H1 (cell line): Measurements from ENCODE around the gene NDUFA1. TPM values are rescaled to one million over a fixed set of nuclear protein-coding genes. Genes with fewer than 3 reads are reported as not detected.

ENCODE experiments used
- CTCF ChIA-PET: fragments of 300-600 bp; sonication (Branson Sonifier 250); formaldehyde crosslinking; loops from one replicate; lab custom pipeline; 2021; ENCODE audit not compliant: partially characterized antibody; lab: Charles Lee
- POLR2A ChIA-PET: fragments of 300-600 bp; sonication (Branson Sonifier 250); formaldehyde crosslinking; loops from one replicate; lab custom pipeline; 2021; ENCODE audit warnings: inconsistent platforms; ENCODE audit not compliant: partially characterized antibody; lab: Charles Lee
- DNase-seq, 2 experiments: peaks; one replicate each; pipeline versions ENCODE4 v3.0.0 to v3.0.0-alpha.2; 2010 to 2022; ENCODE audit warnings: low spot score in 2 of 2, low read depth in 1 of 2, mixed read lengths in 1 of 2
- FAIRE-seq: peaks from 2 replicates; lab custom pipeline; 2011; peaks lifted over from hg19 to GRCh38; lab: Jason Lieb, UNC
- H2AFZ ChIP-seq: 2 replicates; pipeline ENCODE4 v1.8.1; 2012; ENCODE audit warnings: low read length, inconsistent platforms
- H2AK5ac ChIP-seq: 2 replicates; pipeline ENCODE4 v1.6.1; 2013; ENCODE audit warnings: low read depth, low read length
- H2BK120ac ChIP-seq: replicated peaks from 2 replicates; pipeline ENCODE3; 2013; ENCODE audit warnings: low read depth, low read length, inconsistent platforms
- H2BK12ac ChIP-seq: 2 replicates; pipeline ENCODE4 v1.6.1; 2013; ENCODE audit warnings: low read depth, low read length
- H2BK15ac ChIP-seq: 2 replicates; pipeline ENCODE4 v1.6.1; 2013; ENCODE audit warnings: low read length
- H2BK20ac ChIP-seq: 2 replicates; pipeline ENCODE4 v1.6.1; 2013; ENCODE audit warnings: low read length
- H2BK5ac ChIP-seq: 2 replicates; pipeline ENCODE4 v1.6.1; 2013; ENCODE audit warnings: low read depth, low read length
- H3K14ac ChIP-seq: 2 replicates; pipeline ENCODE4 v1.6.1; 2013; ENCODE audit warnings: inconsistent platforms; ENCODE audit not compliant: insufficient read length
- H3K18ac ChIP-seq: 2 replicates; pipeline ENCODE4 v1.6.1; 2013; ENCODE audit warnings: low read length; ENCODE audit errors: extremely low read depth
- H3K23ac ChIP-seq: 2 replicates; pipeline ENCODE4 v1.6.1; 2013; ENCODE audit warnings: inconsistent platforms; ENCODE audit not compliant: insufficient read length
- H3K23me2 ChIP-seq: 2 replicates; pipeline ENCODE4 v1.6.1; 2013; ENCODE audit warnings: low read depth, low read length
- H3K27ac ChIP-seq: 2 replicates; pipeline ENCODE4 v1.6.1; 2011; ENCODE audit warnings: low read depth, low read length, inconsistent platforms
- H3K27me3 ChIP-seq, 4 experiments: replicated peaks in 1 of 4; 1 replicate in 1 of 4; 2 replicates in 3 of 4; pipeline versions ENCODE4 v1.6.1 to v1.8.1; 2011 to 2013; ENCODE audit warnings: low read length in 3 of 4, mild to moderate bottlenecking in 3 of 4, inconsistent platforms in 2 of 4, mixed read lengths in 2 of 4, moderate library complexity in 1 of 4; ENCODE audit not compliant: control insufficient read depth in 3 of 4, insufficient read depth in 3 of 4; ENCODE audit errors: extremely low read depth in 1 of 4
- H3K36me3 ChIP-seq, 4 experiments: 2 replicates each; pipeline versions ENCODE4 v1.6.1 to v1.8.1; 2011 to 2013; ENCODE audit warnings: mild to moderate bottlenecking in 4 of 4, low read length in 3 of 4, moderate library complexity in 2 of 4, control low read depth in 1 of 4, inconsistent platforms in 1 of 4; ENCODE audit not compliant: insufficient read depth in 4 of 4, control insufficient read depth in 2 of 4
- H3K4ac ChIP-seq: replicated peaks from 2 replicates; pipeline ENCODE3; 2013; ENCODE audit warnings: low read length, low read depth, mixed read lengths, inconsistent platforms; ENCODE audit not compliant: insufficient read length
- H3K4me1 ChIP-seq, 4 experiments: replicated peaks in 1 of 4; 1 replicate in 1 of 4; 2 replicates in 3 of 4; pipeline versions ENCODE4 v1.6.1 to v1.8.1; 2011 to 2013; ENCODE audit warnings: low read length in 3 of 4, inconsistent platforms in 2 of 4, mixed read lengths in 1 of 4; ENCODE audit not compliant: insufficient read depth in 4 of 4, control insufficient read depth in 3 of 4
- H3K4me2 ChIP-seq, 2 experiments: 2 replicates each; pipeline versions ENCODE4 v1.6.1 to v1.8.1; 2011 to 2013; ENCODE audit warnings: low read depth in 2 of 2, low read length in 2 of 2, control low read depth in 1 of 2, inconsistent platforms in 1 of 2, mild to moderate bottlenecking in 1 of 2; ENCODE audit not compliant: insufficient read depth in 1 of 2
- H3K4me3 ChIP-seq, 4 experiments: fragments of 200-600, 300-600 bp in 1 of 4; sonication (generic), shearing (Covaris generic), sonication (Bioruptor Twin) in 1 of 4; 2 replicates each; pipeline versions ENCODE4 v1.5.1 to v1.8.1; 2011 to 2016; ENCODE audit warnings: low read length in 4 of 4, low read depth in 3 of 4, control low read depth in 2 of 4, inconsistent platforms in 2 of 4, mild to moderate bottlenecking in 2 of 4, mixed read lengths in 1 of 4, moderate library complexity in 1 of 4; ENCODE audit not compliant: insufficient read depth in 2 of 4; ENCODE audit errors: extremely low read depth in 1 of 4
- H3K56ac ChIP-seq: replicated peaks from 2 replicates; pipeline ENCODE3; 2013; ENCODE audit warnings: low read depth, mild to moderate bottlenecking, mixed read lengths, low read length, inconsistent platforms; ENCODE audit not compliant: insufficient read length
- H3K79me1 ChIP-seq: 2 replicates; pipeline ENCODE4 v1.6.1; 2013; ENCODE audit warnings: low read depth, low read length, control low read depth
- H3K79me2 ChIP-seq, 2 experiments: 2 replicates each; pipeline versions ENCODE4 v1.6.1 to v1.8.1; 2012 to 2013; ENCODE audit warnings: low read length in 2 of 2, mild to moderate bottlenecking in 2 of 2, inconsistent platforms in 1 of 2; ENCODE audit not compliant: insufficient read depth in 2 of 2, control insufficient read depth in 1 of 2
- H3K9ac ChIP-seq, 4 experiments: replicated peaks in 1 of 4; 1 replicate in 1 of 4; 2 replicates in 3 of 4; pipeline versions ENCODE4 v1.6.1 to v1.8.1; 2011 to 2013; ENCODE audit warnings: low read depth in 3 of 4, low read length in 3 of 4, control low read depth in 2 of 4, mild to moderate bottlenecking in 2 of 4, moderate library complexity in 2 of 4, inconsistent platforms in 1 of 4; ENCODE audit errors: extremely low read depth in 1 of 4
- H3K9me3 ChIP-seq, 2 experiments: 2 replicates each; pipeline versions ENCODE4 v1.6.1 to v1.8.1; 2012 to 2013; ENCODE audit warnings: mild to moderate bottlenecking in 2 of 2, moderate library complexity in 2 of 2, control low read depth in 1 of 2, inconsistent platforms in 1 of 2, low read depth in 1 of 2, low read length in 1 of 2, mixed read lengths in 1 of 2; ENCODE audit not compliant: insufficient read depth in 2 of 2
- H4K20me1 ChIP-seq, 2 experiments: replicated peaks in 1 of 2; 2 replicates each; pipeline versions ENCODE3 to v1.8.1; 2011 to 2013; ENCODE audit warnings: inconsistent platforms in 2 of 2, low read length in 2 of 2, mild to moderate bottlenecking in 1 of 2; ENCODE audit not compliant: insufficient read depth in 2 of 2, control insufficient read depth in 1 of 2
- H4K5ac ChIP-seq: 2 replicates; pipeline ENCODE4 v1.6.1; 2013; ENCODE audit warnings: low read length, low read depth, mixed read lengths, inconsistent platforms; ENCODE audit not compliant: insufficient read length
- H4K8ac ChIP-seq: 2 replicates; pipeline ENCODE4 v1.8.0; 2013; ENCODE audit warnings: mild to moderate bottlenecking, moderate library complexity, low read length, inconsistent platforms; ENCODE audit not compliant: insufficient read depth; ENCODE audit errors: extremely low read depth
- H4K91ac ChIP-seq: replicated peaks from 2 replicates; pipeline ENCODE3; 2013; ENCODE audit warnings: low read length, mixed read lengths, inconsistent platforms; ENCODE audit not compliant: insufficient read length
- BACH1 ChIP-seq: IDR thresholded peaks from 2 replicates; pipeline ENCODE4 v1.6.1; 2012; ENCODE audit warnings: low read length, improper control_type of control experiment
- EP300 ChIP-seq, 2 experiments: IDR thresholded peaks; 1 replicate in 1 of 2; 2 replicates in 1 of 2; pipeline ENCODE4 v1.6.1; 2011 to 2012; ENCODE audit warnings: low read depth in 2 of 2, low read length in 2 of 2, mild to moderate bottlenecking in 2 of 2, borderline replicate concordance in 1 of 2, inconsistent platforms in 1 of 2, moderate library complexity in 1 of 2
- KDM1A ChIP-seq: fragments of 200-600, 300-600 bp; sonication (generic); IDR thresholded peaks from 2 replicates; pipeline ENCODE4 v1.7.1; 2016; ENCODE audit warnings: mild to moderate bottlenecking, low read length, borderline replicate concordance
- NANOG ChIP-seq: IDR thresholded peaks from 2 replicates; pipeline ENCODE4 v1.6.1; 2011; ENCODE audit warnings: low read length, low read depth, mild to moderate bottlenecking, inconsistent platforms; ENCODE audit not compliant: insufficient read depth, poor library complexity, severe bottlenecking
- NRF1 ChIP-seq: IDR thresholded peaks from 2 replicates; pipeline ENCODE4 v1.6.1; 2011; ENCODE audit warnings: mild to moderate bottlenecking, low read depth, low read length, improper control_type of control experiment
- RFX5 ChIP-seq: IDR thresholded peaks from 2 replicates; pipeline ENCODE4 v1.6.1; 2011; ENCODE audit warnings: low read depth, low read length, improper control_type of control experiment, borderline replicate concordance
- RNF2 ChIP-seq: fragments of 200-900, 300-1000 bp; sonication (generic); IDR thresholded peaks from 2 replicates; pipeline ENCODE4 v1.7.1; 2016; ENCODE audit warnings: borderline replicate concordance, low read depth, mild to moderate bottlenecking, antibody characterized with exemption, low read length; ENCODE audit not compliant: poor library complexity, severe bottlenecking; ENCODE audit errors: missing control alignments
- SAP30 ChIP-seq: fragments of 300-600 bp; sonication (generic); IDR thresholded peaks from 2 replicates; pipeline ENCODE4 v1.7.1; 2012; ENCODE audit warnings: low read length, moderate library complexity, mild to moderate bottlenecking, inconsistent platforms; ENCODE audit not compliant: insufficient read depth, insufficient replicate concordance
- TAF7 ChIP-seq: optimal IDR thresholded peaks from 2 replicates; pipeline ENCODE3; 2011; ENCODE audit warnings: low read depth, mild to moderate bottlenecking, inconsistent platforms, low read length, moderate library complexity, borderline replicate concordance
- TCF12 ChIP-seq: IDR thresholded peaks from 2 replicates; pipeline ENCODE4 v1.6.1; 2011; ENCODE audit warnings: low read depth, mild to moderate bottlenecking, low read length
- USF2 ChIP-seq: IDR thresholded peaks from 2 replicates; pipeline ENCODE4 v1.6.1; 2011; ENCODE audit warnings: low read length, improper control_type of control experiment
- ZNF274 ChIP-seq: IDR thresholded peaks from 2 replicates; pipeline ENCODE4 v1.7.0; 2012; ENCODE audit warnings: low read length, borderline replicate concordance; ENCODE audit errors: extremely low read depth
- WGBS, 2 experiments: shearing (Covaris generic) in 1 of 2; methylation state at CpG; one replicate each; pipeline versions ENCODE4 v1.1.6 to v1.1.7; 2013 to 2015; ENCODE audit warnings: low lambda C conversion rate in 2 of 2, mixed read lengths in 2 of 2, inconsistent platforms in 1 of 2, low coverage in 1 of 2, missing lambda C conversion rate in 1 of 2; ENCODE audit not compliant: insufficient replicate concordance in 2 of 2, insufficient coverage in 1 of 2, insufficient read length in 1 of 2; ENCODE audit errors: extremely low coverage in 1 of 2, missing lambda C conversion rate in 1 of 2; 5-methylcytosine and 5-hydroxymethylcytosine counted together
- polyA plus RNA-seq, 7 experiments: library from polyadenylated mRNA; depleted of rRNA in 3 of 7; stranded (reverse) in 5 of 7; unstranded in 2 of 7; fragments of >200 nt in 5 of 7; fragments of 200-250 nt in 2 of 7; gene quantifications; 1 replicate in 5 of 7; 2 replicates in 1 of 7; 4 replicates in 1 of 7; pipeline versions ENCODE4 v1.2.1 to v1.2.3, GENCODE V29; 2011 to 2013; ENCODE audit warnings: missing spikeins in 2 of 7, mixed read lengths in 2 of 7
- total RNA-seq: library from RNA; stranded (reverse); fragmentation: NEBNext Ultra II Directional; extraction: Animal tissue kit (Norgen Biotek cat#: 25700); gene quantifications from 2 replicates; pipeline ENCODE4 v1.2.1, GENCODE V29; 2021

NDUFA1 gene
- total and polyA plus RNA-seq, 2 of the 8 experiments (the other 6 are each of a cell fraction or from before 2014, with no cell fraction given), result 65.6 to 69.7 TPM

- H4K91ac ChIP-seq, result no peak overlapping the region
- H2BK15ac ChIP-seq, result no peak overlapping the region
- DNase-seq (no peak), FAIRE-seq (no peak)
- WGBS, 2 experiments, result 64% methylated on average over 3 of the region's 5 CpGs; no CpG with 5 or more reads in 1 of the 2 experiments
- H3K4me1 ChIP-seq, result no peaks in the 10 kb centered on the region
- CTCF ChIA-PET, result interaction anchor here (1.2 to 2.9 kb wide), 2 partner anchors 33 to 559 kb away, joined by 4 to 8 read pairs; no protein-coding TSS in a partner anchor
- H3K14ac ChIP-seq, result no peak overlapping the region
- H2AK5ac ChIP-seq, result no peak overlapping the region
- no peak overlapping the region for H3K4me3 ChIP-seq
- H3K79me2 ChIP-seq, result no peaks in the 10 kb centered on the region
- no peaks in the 10 kb centered on the region for H3K23me2 ChIP-seq
- no peaks in the 10 kb centered on the region for H3K36me3 ChIP-seq
- no peaks in the 10 kb centered on the region for H4K20me1 ChIP-seq
- no peak overlapping the region for H4K5ac ChIP-seq
- H3K18ac ChIP-seq, result no peak overlapping the region
- no peak overlapping the region for H2BK12ac ChIP-seq
- no peak overlapping the region for H2BK5ac ChIP-seq
- no peak overlapping the region for H2AFZ ChIP-seq
- no peak overlapping the region for H3K4me2 ChIP-seq
- no peak overlapping the region for H3K9ac ChIP-seq
- no peaks in the 10 kb centered on the region; a peak in 1 of 4 replicates for H3K9me3 ChIP-seq
- no peak overlapping the region for H3K23ac ChIP-seq
- no peak overlapping the region for H3K4ac ChIP-seq
- no peaks in the 10 kb centered on the region for H3K79me1 ChIP-seq
- H3K27ac ChIP-seq, result no peak overlapping the region
- H3K27me3 ChIP-seq, result no peaks in the 10 kb centered on the region
- TF ChIP-seq EP300 (IDR thresholded peaks at IDR 0.05; ENCODE audit: borderline replicate concordance in 1 of 2, low read depth in 2 of 2, low read length in 2 of 2) (no peak), SAP30 (no peak), TCF12 (no peak), NRF1 (no peak), RNF2 (no peak), TAF7 (no peak), ZNF274 (no peak), KDM1A (no peak), NANOG (no peak), USF2 (no peak), BACH1 (no peak), RFX5 (no peak)
- TF ChIP-seq, all 59 proteins: peak for 0
- no peak overlapping the region for H3K56ac ChIP-seq
- POLR2A ChIA-PET, result no interaction called here
- no peak overlapping the region for H2BK20ac ChIP-seq
- no peak overlapping the region for H2BK120ac ChIP-seq
- no peak overlapping the region for H4K8ac ChIP-seq
These were observed 44.7 kb downstream of the NDUFA1 start for GRCh38 chrX:119916310-119916709.
